ENCODE measurements around the gene REX1BD. TPM values are rescaled to one million over a fixed set of nuclear protein-coding genes. Genes with fewer than 3 reads are reported as not detected.

REX1BD gene
- total and polyA plus RNA-seq, 10 of the 15 experiments (the other 5 are each of a cell fraction or from before 2014, with no cell fraction given): 1.1 to 101 (median 35.0) TPM

DNA sequence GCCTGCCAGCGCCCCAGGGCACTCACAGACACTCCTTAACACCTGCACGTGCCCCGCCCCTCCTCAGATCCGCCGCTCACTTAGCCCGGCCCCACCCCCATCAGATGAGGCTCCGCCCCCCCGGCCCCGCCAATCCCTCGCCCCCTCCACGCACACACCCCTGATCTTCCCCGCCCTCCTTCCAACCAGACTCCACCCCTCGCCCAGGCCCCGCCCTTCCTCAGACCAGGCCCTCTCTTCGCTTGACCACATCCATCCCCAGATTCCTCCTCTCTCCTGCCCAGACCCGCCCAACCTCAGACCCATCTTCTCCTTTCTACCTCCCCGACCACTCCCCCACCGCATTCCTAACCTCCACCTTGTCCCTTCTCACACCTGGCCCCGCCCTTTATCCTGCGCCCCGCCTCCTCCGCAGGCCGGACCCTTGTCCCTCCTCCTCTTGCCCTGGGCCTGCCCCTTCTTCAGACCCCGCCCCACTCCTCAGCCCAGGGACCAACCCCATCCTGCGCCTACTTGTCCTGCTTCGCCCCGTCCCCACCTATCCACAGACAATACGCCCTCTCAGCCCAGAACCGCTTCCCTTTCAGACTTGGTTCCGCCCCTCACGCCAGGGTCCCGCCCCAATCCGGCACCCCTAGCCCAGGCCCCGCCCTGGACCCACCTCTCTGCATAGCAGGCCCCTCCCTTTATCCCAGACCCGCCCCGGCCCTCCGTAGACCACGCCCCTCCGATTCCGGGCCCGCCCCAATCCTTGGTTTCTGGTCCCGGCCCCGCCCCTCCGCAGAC is 47.8 kb downstream of the REX1BD start (continued):
- TF ChIP-seq, protein P1, sequence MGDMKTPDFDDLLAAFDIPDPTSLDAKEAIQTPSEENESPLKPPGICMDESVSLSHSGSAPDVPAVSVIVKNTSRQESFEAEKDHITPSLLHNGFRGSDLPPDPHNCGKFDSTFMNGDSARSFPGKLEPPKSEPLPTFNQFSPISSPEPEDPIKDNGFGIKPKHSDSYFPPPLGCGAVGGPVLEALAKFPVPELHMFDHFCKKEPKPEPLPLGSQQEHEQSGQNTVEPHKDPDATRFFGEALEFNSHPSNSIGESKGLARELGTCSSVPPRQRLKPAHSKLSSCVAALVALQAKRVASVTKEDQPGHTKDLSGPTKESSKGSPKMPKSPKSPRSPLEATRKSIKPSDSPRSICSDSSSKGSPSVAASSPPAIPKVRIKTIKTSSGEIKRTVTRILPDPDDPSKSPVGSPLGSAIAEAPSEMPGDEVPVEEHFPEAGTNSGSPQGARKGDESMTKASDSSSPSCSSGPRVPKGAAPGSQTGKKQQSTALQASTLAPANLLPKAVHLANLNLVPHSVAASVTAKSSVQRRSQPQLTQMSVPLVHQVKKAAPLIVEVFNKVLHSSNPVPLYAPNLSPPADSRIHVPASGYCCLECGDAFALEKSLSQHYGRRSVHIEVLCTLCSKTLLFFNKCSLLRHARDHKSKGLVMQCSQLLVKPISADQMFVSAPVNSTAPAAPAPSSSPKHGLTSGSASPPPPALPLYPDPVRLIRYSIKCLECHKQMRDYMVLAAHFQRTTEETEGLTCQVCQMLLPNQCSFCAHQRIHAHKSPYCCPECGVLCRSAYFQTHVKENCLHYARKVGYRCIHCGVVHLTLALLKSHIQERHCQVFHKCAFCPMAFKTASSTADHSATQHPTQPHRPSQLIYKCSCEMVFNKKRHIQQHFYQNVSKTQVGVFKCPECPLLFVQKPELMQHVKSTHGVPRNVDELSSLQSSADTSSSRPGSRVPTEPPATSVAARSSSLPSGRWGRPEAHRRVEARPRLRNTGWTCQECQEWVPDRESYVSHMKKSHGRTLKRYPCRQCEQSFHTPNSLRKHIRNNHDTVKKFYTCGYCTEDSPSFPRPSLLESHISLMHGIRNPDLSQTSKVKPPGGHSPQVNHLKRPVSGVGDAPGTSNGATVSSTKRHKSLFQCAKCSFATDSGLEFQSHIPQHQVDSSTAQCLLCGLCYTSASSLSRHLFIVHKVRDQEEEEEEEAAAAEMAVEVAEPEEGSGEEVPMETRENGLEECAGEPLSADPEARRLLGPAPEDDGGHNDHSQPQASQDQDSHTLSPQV (IDR thresholded peaks at IDR 0.05): no peak
- TF ChIP-seq ATF7 (IDR thresholded peaks at IDR 0.05; ENCODE audit: low read depth) (0 out of 2 replicates have a peak, but pooled peaks have one; percentile 30), TAF1 (IDR thresholded peaks at IDR 0.05; ENCODE audit: borderline replicate concordance, low read depth, low read length) (no peak), PAX5 (IDR thresholded peaks at IDR 0.05; ENCODE audit: borderline replicate concordance, low read depth, low read length) (no peak), HDGF (IDR thresholded peaks at IDR 0.05) (peak; percentile 100), KAT2A (conservative IDR thresholded peaks at IDR 0.05; ENCODE audit: control insufficient read depth, low read depth, low read length) (no peak), ZNF217 (IDR thresholded peaks at IDR 0.05) (no peak), EGR1 (IDR thresholded peaks at IDR 0.05; ENCODE audit: borderline replicate concordance in 1 of 2, low read depth in 2 of 2, low read length in 2 of 2) (no peak), NRF1 (conservative IDR thresholded peaks at IDR 0.05; ENCODE audit: low read depth, low read length) (no peak), JUND (IDR thresholded peaks at IDR 0.05; ENCODE audit: low read depth, low read length) (no peak), RUNX3 (IDR thresholded peaks at IDR 0.05; ENCODE audit: low read length) (no peak)
- TF ChIP-seq, protein P2, sequence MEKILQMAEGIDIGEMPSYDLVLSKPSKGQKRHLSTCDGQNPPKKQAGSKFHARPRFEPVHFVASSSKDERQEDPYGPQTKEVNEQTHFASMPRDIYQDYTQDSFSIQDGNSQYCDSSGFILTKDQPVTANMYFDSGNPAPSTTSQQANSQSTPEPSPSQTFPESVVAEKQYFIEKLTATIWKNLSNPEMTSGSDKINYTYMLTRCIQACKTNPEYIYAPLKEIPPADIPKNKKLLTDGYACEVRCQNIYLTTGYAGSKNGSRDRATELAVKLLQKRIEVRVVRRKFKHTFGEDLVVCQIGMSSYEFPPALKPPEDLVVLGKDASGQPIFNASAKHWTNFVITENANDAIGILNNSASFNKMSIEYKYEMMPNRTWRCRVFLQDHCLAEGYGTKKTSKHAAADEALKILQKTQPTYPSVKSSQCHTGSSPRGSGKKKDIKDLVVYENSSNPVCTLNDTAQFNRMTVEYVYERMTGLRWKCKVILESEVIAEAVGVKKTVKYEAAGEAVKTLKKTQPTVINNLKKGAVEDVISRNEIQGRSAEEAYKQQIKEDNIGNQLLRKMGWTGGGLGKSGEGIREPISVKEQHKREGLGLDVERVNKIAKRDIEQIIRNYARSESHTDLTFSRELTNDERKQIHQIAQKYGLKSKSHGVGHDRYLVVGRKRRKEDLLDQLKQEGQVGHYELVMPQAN (conservative IDR thresholded peaks at IDR 0.05): no peak
- TF ChIP-seq, protein P3, sequence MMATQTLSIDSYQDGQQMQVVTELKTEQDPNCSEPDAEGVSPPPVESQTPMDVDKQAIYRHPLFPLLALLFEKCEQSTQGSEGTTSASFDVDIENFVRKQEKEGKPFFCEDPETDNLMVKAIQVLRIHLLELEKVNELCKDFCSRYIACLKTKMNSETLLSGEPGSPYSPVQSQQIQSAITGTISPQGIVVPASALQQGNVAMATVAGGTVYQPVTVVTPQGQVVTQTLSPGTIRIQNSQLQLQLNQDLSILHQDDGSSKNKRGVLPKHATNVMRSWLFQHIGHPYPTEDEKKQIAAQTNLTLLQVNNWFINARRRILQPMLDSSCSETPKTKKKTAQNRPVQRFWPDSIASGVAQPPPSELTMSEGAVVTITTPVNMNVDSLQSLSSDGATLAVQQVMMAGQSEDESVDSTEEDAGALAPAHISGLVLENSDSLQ (IDR thresholded peaks at IDR 0.05): peak; percentile 48; the same call in 1 of the 2 replicates
- TF ChIP-seq, protein P4, sequence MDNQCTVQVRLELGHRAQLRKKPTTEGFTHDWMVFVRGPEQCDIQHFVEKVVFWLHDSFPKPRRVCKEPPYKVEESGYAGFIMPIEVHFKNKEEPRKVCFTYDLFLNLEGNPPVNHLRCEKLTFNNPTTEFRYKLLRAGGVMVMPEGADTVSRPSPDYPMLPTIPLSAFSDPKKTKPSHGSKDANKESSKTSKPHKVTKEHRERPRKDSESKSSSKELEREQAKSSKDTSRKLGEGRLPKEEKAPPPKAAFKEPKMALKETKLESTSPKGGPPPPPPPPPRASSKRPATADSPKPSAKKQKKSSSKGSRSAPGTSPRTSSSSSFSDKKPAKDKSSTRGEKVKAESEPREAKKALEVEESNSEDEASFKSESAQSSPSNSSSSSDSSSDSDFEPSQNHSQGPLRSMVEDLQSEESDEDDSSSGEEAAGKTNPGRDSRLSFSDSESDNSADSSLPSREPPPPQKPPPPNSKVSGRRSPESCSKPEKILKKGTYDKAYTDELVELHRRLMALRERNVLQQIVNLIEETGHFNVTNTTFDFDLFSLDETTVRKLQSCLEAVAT (IDR thresholded peaks at IDR 0.05): peak; percentile 76
- TF ChIP-seq, protein P5, sequence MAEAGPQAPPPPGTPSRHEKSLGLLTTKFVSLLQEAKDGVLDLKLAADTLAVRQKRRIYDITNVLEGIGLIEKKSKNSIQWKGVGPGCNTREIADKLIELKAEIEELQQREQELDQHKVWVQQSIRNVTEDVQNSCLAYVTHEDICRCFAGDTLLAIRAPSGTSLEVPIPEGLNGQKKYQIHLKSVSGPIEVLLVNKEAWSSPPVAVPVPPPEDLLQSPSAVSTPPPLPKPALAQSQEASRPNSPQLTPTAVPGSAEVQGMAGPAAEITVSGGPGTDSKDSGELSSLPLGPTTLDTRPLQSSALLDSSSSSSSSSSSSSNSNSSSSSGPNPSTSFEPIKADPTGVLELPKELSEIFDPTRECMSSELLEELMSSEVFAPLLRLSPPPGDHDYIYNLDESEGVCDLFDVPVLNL (IDR thresholded peaks at IDR 0.05; ENCODE audit: low read depth, low read length): no peak
- TF ChIP-seq, protein P6, sequence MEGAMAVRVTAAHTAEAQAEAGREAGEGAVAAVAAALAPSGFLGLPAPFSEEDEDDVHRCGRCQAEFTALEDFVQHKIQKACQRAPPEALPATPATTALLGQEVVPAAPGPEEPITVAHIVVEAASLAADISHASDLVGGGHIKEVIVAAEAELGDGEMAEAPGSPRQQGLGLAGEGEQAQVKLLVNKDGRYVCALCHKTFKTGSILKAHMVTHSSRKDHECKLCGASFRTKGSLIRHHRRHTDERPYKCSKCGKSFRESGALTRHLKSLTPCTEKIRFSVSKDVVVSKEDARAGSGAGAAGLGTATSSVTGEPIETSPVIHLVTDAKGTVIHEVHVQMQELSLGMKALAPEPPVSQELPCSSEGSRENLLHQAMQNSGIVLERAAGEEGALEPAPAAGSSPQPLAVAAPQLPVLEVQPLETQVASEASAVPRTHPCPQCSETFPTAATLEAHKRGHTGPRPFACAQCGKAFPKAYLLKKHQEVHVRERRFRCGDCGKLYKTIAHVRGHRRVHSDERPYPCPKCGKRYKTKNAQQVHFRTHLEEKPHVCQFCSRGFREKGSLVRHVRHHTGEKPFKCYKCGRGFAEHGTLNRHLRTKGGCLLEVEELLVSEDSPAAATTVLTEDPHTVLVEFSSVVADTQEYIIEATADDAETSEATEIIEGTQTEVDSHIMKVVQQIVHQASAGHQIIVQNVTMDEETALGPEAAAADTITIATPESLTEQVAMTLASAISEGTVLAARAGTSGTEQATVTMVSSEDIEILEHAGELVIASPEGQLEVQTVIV (IDR thresholded peaks at IDR 0.05; ENCODE audit: borderline replicate concordance, partially characterized antibody): peak; percentile 19

All from GM12878 (cell line).